Osteocyte (in vitro differentiated cells): Measurements from ENCODE around the gene EGF. TPM values are rescaled to one million over a fixed set of nuclear protein-coding genes. Genes with fewer than 3 reads are reported as not detected.

Experiments
- DNase-seq: peaks from one replicate; pipeline ENCODE4 v3.0.0; 2021; ENCODE audit warnings: mixed read lengths; ENCODE audit not compliant: unreplicated experiment; ENCODE audit errors: extremely low spot score
- H3K27ac Mint-ChIP-seq: one replicate; pipeline ENCODE4 v1.8.0; 2021; ENCODE audit warnings: mild to moderate bottlenecking, mixed read lengths; ENCODE audit not compliant: unreplicated experiment
- H3K27me3 Mint-ChIP-seq: one replicate; pipeline ENCODE4 v1.8.0; 2021; ENCODE audit warnings: mixed read lengths; ENCODE audit not compliant: unreplicated experiment
- H3K36me3 Mint-ChIP-seq: one replicate; pipeline ENCODE4 v1.8.0; 2021; ENCODE audit warnings: mixed read lengths; ENCODE audit not compliant: unreplicated experiment
- H3K4me1 Mint-ChIP-seq: one replicate; pipeline ENCODE4 v1.8.0; 2021; ENCODE audit warnings: mixed read lengths; ENCODE audit not compliant: unreplicated experiment
- H3K4me3 Mint-ChIP-seq: one replicate; pipeline ENCODE4 v1.8.0; 2021; ENCODE audit warnings: mild to moderate bottlenecking, moderate library complexity, mixed read lengths; ENCODE audit not compliant: unreplicated experiment
- H3K9me3 Mint-ChIP-seq: one replicate; pipeline ENCODE4 v1.8.0; 2021; ENCODE audit warnings: mixed read lengths; ENCODE audit not compliant: unreplicated experiment
- total RNA-seq: library from RNA; stranded (reverse); gene quantifications from 2 replicates; pipeline ENCODE4 v1.2.1, GENCODE V29; 2021
- TF ChIP-seq, protein P1 (sequence below): fragments of 200-600 bp; sonication (generic); IDR thresholded peaks from 2 replicates; pipeline ENCODE4 v1.5.0; 2021; ENCODE audit warnings: antibody characterized with exemption, mild to moderate bottlenecking, moderate library complexity

EGF gene
- total RNA-seq, 1 donor from 2014 or later: not detected

GRCh38 chr4:109981936-109982335 lies 69.3 kb downstream of the EGF start:
- Mint-ChIP-seq H3K4me3 (no peak overlapping the region), H3K4me1 (peaks cover 2% of the 10 kb centered on the region), H3K27me3 (no peaks in the 10 kb centered on the region), H3K27ac (no peak overlapping the region), H3K9me3 (no peaks in the 10 kb centered on the region), H3K36me3 (no peaks in the 10 kb centered on the region)
- no peak for DNase-seq
- TF ChIP-seq, protein P1, sequence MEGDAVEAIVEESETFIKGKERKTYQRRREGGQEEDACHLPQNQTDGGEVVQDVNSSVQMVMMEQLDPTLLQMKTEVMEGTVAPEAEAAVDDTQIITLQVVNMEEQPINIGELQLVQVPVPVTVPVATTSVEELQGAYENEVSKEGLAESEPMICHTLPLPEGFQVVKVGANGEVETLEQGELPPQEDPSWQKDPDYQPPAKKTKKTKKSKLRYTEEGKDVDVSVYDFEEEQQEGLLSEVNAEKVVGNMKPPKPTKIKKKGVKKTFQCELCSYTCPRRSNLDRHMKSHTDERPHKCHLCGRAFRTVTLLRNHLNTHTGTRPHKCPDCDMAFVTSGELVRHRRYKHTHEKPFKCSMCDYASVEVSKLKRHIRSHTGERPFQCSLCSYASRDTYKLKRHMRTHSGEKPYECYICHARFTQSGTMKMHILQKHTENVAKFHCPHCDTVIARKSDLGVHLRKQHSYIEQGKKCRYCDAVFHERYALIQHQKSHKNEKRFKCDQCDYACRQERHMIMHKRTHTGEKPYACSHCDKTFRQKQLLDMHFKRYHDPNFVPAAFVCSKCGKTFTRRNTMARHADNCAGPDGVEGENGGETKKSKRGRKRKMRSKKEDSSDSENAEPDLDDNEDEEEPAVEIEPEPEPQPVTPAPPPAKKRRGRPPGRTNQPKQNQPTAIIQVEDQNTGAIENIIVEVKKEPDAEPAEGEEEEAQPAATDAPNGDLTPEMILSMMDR: no peak

- DNase-seq: no peak
- Mint-ChIP-seq H3K4me1 (peaks cover 2% of the 10 kb centered on the region), H3K9me3 (no peaks in the 10 kb centered on the region), H3K27me3 (no peaks in the 10 kb centered on the region), H3K4me3 (no peak overlapping the region), H3K36me3 (no peaks in the 10 kb centered on the region), H3K27ac (no peak overlapping the region)
- TF ChIP-seq, protein P1: no peak
Measured at GRCh38 chr4:109982521-109982920, 69.8 kb downstream of the EGF start.

DNA sequence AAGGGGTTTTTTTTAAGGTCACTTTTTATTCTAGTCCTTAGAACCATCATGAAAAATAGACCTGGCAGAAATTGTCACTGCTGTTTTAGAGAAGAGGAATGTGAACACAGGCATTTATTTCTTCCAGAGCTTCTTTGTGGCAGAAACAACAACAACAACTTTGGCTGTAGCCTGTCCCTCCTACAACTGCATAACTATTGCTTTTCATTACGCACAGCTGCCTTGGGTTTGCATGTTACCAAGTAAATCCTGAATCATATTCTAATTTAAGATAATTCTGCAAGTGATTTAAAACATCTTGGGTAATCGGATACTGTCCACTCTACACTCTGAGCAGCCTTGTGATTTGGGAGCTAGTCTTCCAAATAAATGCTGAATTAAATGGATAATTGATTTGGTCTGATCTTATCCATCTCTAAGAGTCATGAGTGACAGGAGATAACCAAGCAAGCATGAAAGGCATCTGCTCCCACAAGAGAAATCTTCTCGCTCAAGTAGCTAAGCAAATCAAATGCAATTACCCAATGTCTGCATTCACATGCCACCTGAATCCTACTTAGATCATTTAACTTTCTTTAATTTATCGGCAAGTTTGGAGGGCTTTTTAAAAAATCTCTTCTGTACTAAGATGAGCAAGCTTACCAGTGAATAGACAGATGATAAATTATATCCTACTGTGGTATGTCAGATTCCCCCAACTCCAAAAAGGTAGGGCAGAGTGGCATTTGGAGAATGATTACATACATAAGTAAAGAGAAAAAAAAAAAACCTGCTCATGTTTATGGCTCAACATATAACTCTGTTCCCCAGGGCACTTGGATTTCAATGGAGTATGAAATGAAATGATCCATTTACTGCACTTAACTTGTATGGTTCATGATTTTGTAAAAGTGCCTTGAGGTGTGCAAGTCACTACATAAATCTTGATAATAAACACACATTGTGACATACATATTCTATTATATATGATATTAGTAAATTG lies 73.6 kb downstream of the EGF start:
- Mint-ChIP-seq H3K27ac (no peak overlapping the region), H3K4me3 (no peak overlapping the region), H3K36me3 (no peaks in the 10 kb centered on the region), H3K4me1 (no peaks in the 10 kb centered on the region), H3K27me3 (no peaks in the 10 kb centered on the region), H3K9me3 (no peaks in the 10 kb centered on the region)
- DNase-seq: no peak
- TF ChIP-seq, protein P1: no peak

DNA sequence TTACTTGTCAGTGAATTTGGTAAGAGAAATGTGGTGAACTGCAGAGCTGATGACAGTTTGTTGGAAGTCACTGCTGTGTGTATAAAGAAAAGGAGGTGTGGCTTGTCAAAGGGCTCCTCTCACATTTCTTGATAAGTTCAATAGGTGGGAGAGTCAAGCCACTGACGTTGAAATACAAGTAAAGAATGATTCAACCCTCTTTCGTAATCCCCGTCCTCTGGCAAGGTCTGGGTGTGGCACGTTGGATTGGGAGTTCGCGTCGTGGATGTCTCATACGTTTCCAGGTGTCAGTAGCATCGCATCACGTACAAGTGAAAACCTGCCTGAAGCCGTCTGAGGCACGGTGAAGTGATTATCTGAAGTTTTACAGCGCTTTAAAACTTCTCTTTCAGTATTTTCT lies 76.4 kb downstream of the EGF start:
- DNase-seq: no peak
- H3K27me3 Mint-ChIP-seq: peaks cover 6% of the 10 kb centered on the region
- no peak overlapping the region for H3K4me3 Mint-ChIP-seq
- H3K36me3 Mint-ChIP-seq: no peaks in the 10 kb centered on the region
- no peaks in the 10 kb centered on the region for H3K4me1 Mint-ChIP-seq
- TF ChIP-seq, protein P1: no peak
- H3K27ac Mint-ChIP-seq: no peak overlapping the region
- H3K9me3 Mint-ChIP-seq: no peaks in the 10 kb centered on the region

GRCh38 chr4:109989618-109990017 lies 76.9 kb downstream of the EGF start:
- TF ChIP-seq, protein P1: no peak
- Mint-ChIP-seq H3K9me3 (no peaks in the 10 kb centered on the region), H3K4me3 (no peak overlapping the region), H3K36me3 (no peaks in the 10 kb centered on the region), H3K4me1 (no peaks in the 10 kb centered on the region), H3K27ac (no peak overlapping the region), H3K27me3 (peaks cover 9% of the 10 kb centered on the region)
- no peak for DNase-seq
